ENCODE results near the gene CDH4.
A peak's percentile ranks its signal among the peaks of the same experiment; 100 is the strongest.

Gene CDH4

GRCh38 chr20:61663521-61664425 lies 411.7 kb downstream of the CDH4 start:
- no peak for DNase-seq

- DNase-seq, result no peak
These were observed 412.7 kb downstream of the CDH4 start for GRCh38 chr20:61664556-61665320.

GRCh38 chr20:61665528-61666470 lies 413.7 kb downstream of the CDH4 start:
- no peak for DNase-seq

GRCh38 chr20:61666471-61666832 lies 414.4 kb downstream of the CDH4 start:
- DNase-seq, result no peak

- DNase-seq, result no peak
These were observed 415.2 kb downstream of the CDH4 start for GRCh38 chr20:61667056-61667792.

GRCh38 chr20:61668065-61668650 lies 416.1 kb downstream of the CDH4 start:
- DNase-seq, result peak; percentile 37

- DNase-seq, result no peak
These were observed 416.9 kb downstream of the CDH4 start for GRCh38 chr20:61668771-61669503.

GRCh38 chr20:61670274-61670673 lies 418.2 kb downstream of the CDH4 start:
- no peak for DNase-seq

- no peak for DNase-seq
These were observed 419.5 kb downstream of the CDH4 start for GRCh38 chr20:61671559-61671958.

GRCh38 chr20:61673152-61673847 lies 421.2 kb downstream of the CDH4 start:
- DNase-seq, result no peak

- no peak for DNase-seq
These were observed 422.1 kb downstream of the CDH4 start for GRCh38 chr20:61674121-61674520.

GRCh38 chr20:61674688-61675087 lies 422.6 kb downstream of the CDH4 start:
- no peak for DNase-seq

GRCh38 chr20:61677928-61678327 lies 425.9 kb downstream of the CDH4 start:
- no peak for DNase-seq

GRCh38 chr20:61678437-61678836 lies 426.4 kb downstream of the CDH4 start:
- no peak for DNase-seq

GRCh38 chr20:61679473-61679872 lies 427.4 kb downstream of the CDH4 start:
- no peak for DNase-seq

GRCh38 chr20:61680096-61680495 lies 428.0 kb downstream of the CDH4 start:
- no peak for DNase-seq

GRCh38 chr20:61682114-61682995 lies 430.3 kb downstream of the CDH4 start:
- DNase-seq, result no peak

- DNase-seq, result no peak
These were observed 431.1 kb downstream of the CDH4 start for GRCh38 chr20:61682996-61683681.

GRCh38 chr20:61683721-61684120 lies 431.7 kb downstream of the CDH4 start:
- DNase-seq, result peak; percentile 48

Data from NCI-H748 treated with DMSO at 0.1 percent for 48 hours (cell line).